Astrocyte of the cerebellum (primary cell): Measurements from ENCODE around the gene SERPINA4.

Source experiments
- DNase-seq: peaks from one replicate; pipeline ENCODE4 v3.0.0-alpha.2; 2011; ENCODE audit warnings: low read depth
- H3K4me3 ChIP-seq: 2 replicates; pipeline ENCODE4 v1.5.1; 2011; ENCODE audit warnings: mild to moderate bottlenecking, low read depth, low read length, moderate library complexity
- CTCF ChIP-seq: IDR thresholded peaks from 2 replicates; pipeline ENCODE4 v1.5.1; 2012; ENCODE audit warnings: low read length, low read depth, moderate library complexity, mild to moderate bottlenecking; ENCODE audit errors: missing control alignments
- in situ Hi-C: cut with HindIII; loops from 2 replicates; pipeline ENCODE4 v1.10.0; 2017; ENCODE audit warnings: low sequenced_read_pairs

SERPINA4 gene

GRCh38 chr14:94542111-94542810 lies 19.0 kb upstream of the SERPINA4 start:
- TF ChIP-seq CTCF = no peak

GRCh38 chr14:94542811-94543440 lies 18.3 kb upstream of the SERPINA4 start:
- DNase-seq = no peak

More at GRCh38 chr14:94542111-94542810, 19.0 kb upstream of the SERPINA4 start:
- in situ Hi-C loops = no loop called here
- DNase-seq = no peak
- no peak overlapping the region for H3K4me3 ChIP-seq

GRCh38 chr14:94543449-94544124 lies 17.7 kb upstream of the SERPINA4 start:
- TF ChIP-seq CTCF = no peak
- no peak for DNase-seq
- no peak overlapping the region for H3K4me3 ChIP-seq
- in situ Hi-C loops = no loop called here

More at GRCh38 chr14:94542811-94543440, 18.3 kb upstream of the SERPINA4 start:
- in situ Hi-C loops = no loop called here
- no peak for TF ChIP-seq CTCF
- no peak overlapping the region for H3K4me3 ChIP-seq

- in situ Hi-C loops = no loop called here
- no peak overlapping the region for H3K4me3 ChIP-seq
- no peak for DNase-seq
- TF ChIP-seq CTCF = no peak
Observed at GRCh38 chr14:94544726-94545125, 16.5 kb upstream of the SERPINA4 start.

GRCh38 chr14:94545131-94545841 lies 16.0 kb upstream of the SERPINA4 start:
- no peak overlapping the region for H3K4me3 ChIP-seq
- TF ChIP-seq CTCF = no peak
- DNase-seq = peak; percentile 18
- in situ Hi-C loops = no loop called here

- H3K4me3 ChIP-seq = no peak overlapping the region
- no peak for TF ChIP-seq CTCF
- no peak for DNase-seq
- in situ Hi-C loops = no loop called here
Observed at GRCh38 chr14:94547151-94547680, 14.0 kb upstream of the SERPINA4 start.
